HepG2 (cell line): ENCODE data around the gene NOTUM. TPM values are rescaled to one million over a fixed set of nuclear protein-coding genes. Genes with fewer than 3 reads are reported as not detected.

ENCODE experiments used
- AHR ChIP-seq: IDR thresholded peaks from 2 replicates; pipeline ENCODE4 v1.6.1; 2018; ENCODE audit warnings: missing genetic modification reagents, missing compliant biosample characterization
- CHD2 ChIP-seq: IDR thresholded peaks from 2 replicates; pipeline ENCODE4 v1.6.1; 2011; ENCODE audit warnings: low read depth, low read length, improper control_type of control experiment
- HOXA9 ChIP-seq: sonication (generic); formaldehyde crosslinking; IDR thresholded peaks from 2 replicates; pipeline ENCODE4 v1.8.1; 2022; ENCODE audit warnings: missing genetic modification reagents, mild to moderate bottlenecking, moderate library complexity, borderline replicate concordance
- ISL2 ChIP-seq: sonication (generic); formaldehyde crosslinking; IDR thresholded peaks from 2 replicates; pipeline ENCODE4 v1.5.0; 2020; ENCODE audit warnings: missing genetic modification reagents
- JUND ChIP-seq: sonication (generic); formaldehyde crosslinking; IDR thresholded peaks from 2 replicates; pipeline ENCODE4 v1.8.0; 2022; ENCODE audit warnings: mild to moderate bottlenecking, missing genetic modification reagents
- MAZ ChIP-seq, 2 experiments: sonication (generic) in 1 of 2; formaldehyde crosslinking in 1 of 2; IDR thresholded peaks; 2 replicates each; pipeline versions ENCODE4 v1.5.0 to v1.6.1; 2012 to 2020; ENCODE audit warnings: low read depth in 2 of 2, mild to moderate bottlenecking in 2 of 2, borderline replicate concordance in 1 of 2, improper control_type of control experiment in 1 of 2, low read length in 1 of 2, missing genetic modification reagents in 1 of 2, moderate library complexity in 1 of 2
- NCOR1 ChIP-seq: fragments of 200-600 bp; sonication (generic); IDR thresholded peaks from 2 replicates; pipeline ENCODE4 v1.7.0; 2017; ENCODE audit warnings: antibody characterized with exemption, low read length, borderline replicate concordance
- TCF12 ChIP-seq, 2 experiments: fragments of 450-650 bp in 1 of 2; sonication (generic) in 1 of 2; formaldehyde crosslinking in 1 of 2; IDR thresholded peaks; 2 replicates each; pipeline versions ENCODE4 v1.6.1 to v1.8.0; 2017 to 2022; ENCODE audit warnings: antibody characterized with exemption in 1 of 2, mild to moderate bottlenecking in 1 of 2, missing genetic modification reagents in 1 of 2, moderate library complexity in 1 of 2
- ZNF260 ChIP-seq: sonication (generic); formaldehyde crosslinking; IDR thresholded peaks from 2 replicates; pipeline ENCODE4 v1.4.0; 2020; ENCODE audit warnings: missing genetic modification reagents, low read depth, mild to moderate bottlenecking, borderline replicate concordance
- ZNF441 ChIP-seq: sonication (generic); formaldehyde crosslinking; IDR thresholded peaks from 2 replicates; pipeline ENCODE4 v1.7.0; 2021; ENCODE audit warnings: missing genetic modification reagents, borderline replicate concordance
- polyA plus RNA-seq, 8 experiments: library from polyadenylated mRNA; depleted of rRNA in 3 of 8; stranded (reverse) in 7 of 8; unstranded in 1 of 8; fragments of >200 nt; fragmentation: Illumina TruSeq in 4 of 8; extraction: Trizol in 4 of 8; gene quantifications; 2 replicates each; pipeline versions ENCODE4 v1.2.1 to v1.2.3, GENCODE V29; 2011 to 2016; ENCODE audit warnings: low read depth in 4 of 8, missing spikeins in 1 of 8, mixed read lengths in 1 of 8; ENCODE audit not compliant: insufficient read depth in 1 of 8
- total RNA-seq, 5 experiments: library from RNA; depleted of rRNA; stranded (reverse); fragments of >200 nt; fragmentation: Illumina TruSeq; extraction: Trizol; gene quantifications; 2 replicates each; pipeline ENCODE4 v1.2.3, GENCODE V29; 2016; ENCODE audit warnings: low read depth in 1 of 5
- TF ChIP-seq, protein P1 (sequence below): sonication (generic); formaldehyde crosslinking; IDR thresholded peaks from 2 replicates; pipeline ENCODE4 v1.4.0; 2020; ENCODE audit warnings: missing genetic modification reagents, borderline replicate concordance
- TF ChIP-seq, protein P2 (sequence below): fragments of 450-650 bp; IDR thresholded peaks from 2 replicates; pipeline ENCODE4 v1.6.1; 2016
- TF ChIP-seq, protein P3 (sequence below): sonication (generic); formaldehyde crosslinking; conservative IDR thresholded peaks from 2 replicates; pipeline ENCODE4 v1.4.0; 2020; ENCODE audit warnings: missing genetic modification reagents
- TF ChIP-seq, protein P4 (sequence below): sonication (generic); formaldehyde crosslinking; IDR thresholded peaks from 2 replicates; pipeline ENCODE4 v1.4.0; 2020; ENCODE audit warnings: missing genetic modification reagents
- TF ChIP-seq, protein P5 (sequence below): sonication (generic); formaldehyde crosslinking; IDR thresholded peaks from 2 replicates; pipeline ENCODE4 v1.8.1; 2023; ENCODE audit warnings: mild to moderate bottlenecking, inconsistent platforms, moderate library complexity, missing genetic modification reagents, borderline replicate concordance
- TF ChIP-seq, protein P6 (sequence below): sonication (generic); IDR thresholded peaks from 2 replicates; pipeline ENCODE4 v1.6.1; 2016; ENCODE audit warnings: low read depth, borderline replicate concordance

Gene NOTUM
- total and polyA plus RNA-seq, 2 of the 13 experiments (the other 11 are each of a cell fraction or from before 2014, with no cell fraction given), result 150 to 160 TPM

DNA sequence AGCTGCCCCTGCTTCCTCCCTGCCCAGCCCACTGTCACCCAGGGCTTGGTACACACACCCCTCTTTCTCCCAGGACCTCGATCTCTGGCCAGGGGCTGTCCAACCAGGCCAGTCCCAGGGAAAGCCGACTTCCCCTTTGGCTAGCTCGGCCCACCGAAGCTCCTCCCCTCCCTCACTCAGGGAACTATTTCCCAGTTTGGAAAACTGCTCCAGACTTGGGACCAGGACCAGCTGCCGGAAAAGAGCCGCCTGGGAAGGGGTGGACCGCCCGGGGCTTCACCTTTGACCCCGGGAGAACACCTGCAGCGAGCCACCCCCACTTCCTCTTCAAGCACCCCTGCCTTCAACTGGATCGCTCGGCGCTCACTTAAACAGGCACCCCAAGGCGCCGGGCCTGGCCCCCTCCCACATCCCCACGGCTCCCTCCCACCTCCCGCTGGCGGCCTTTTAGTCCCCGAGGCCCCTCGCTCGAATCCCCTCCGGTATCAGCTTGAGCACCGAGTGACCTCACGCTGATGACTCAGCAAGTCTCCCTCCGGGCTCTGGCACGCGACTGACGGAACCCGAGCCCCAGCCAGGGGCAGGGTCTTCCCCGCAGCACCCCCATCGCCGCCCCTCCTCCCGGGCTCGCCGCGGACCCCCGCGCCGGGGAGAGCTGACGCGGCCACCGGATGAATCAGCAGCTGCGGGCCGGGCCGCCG is 34.4 kb downstream of the NOTUM start (continued):
- TF ChIP-seq, protein P1, sequence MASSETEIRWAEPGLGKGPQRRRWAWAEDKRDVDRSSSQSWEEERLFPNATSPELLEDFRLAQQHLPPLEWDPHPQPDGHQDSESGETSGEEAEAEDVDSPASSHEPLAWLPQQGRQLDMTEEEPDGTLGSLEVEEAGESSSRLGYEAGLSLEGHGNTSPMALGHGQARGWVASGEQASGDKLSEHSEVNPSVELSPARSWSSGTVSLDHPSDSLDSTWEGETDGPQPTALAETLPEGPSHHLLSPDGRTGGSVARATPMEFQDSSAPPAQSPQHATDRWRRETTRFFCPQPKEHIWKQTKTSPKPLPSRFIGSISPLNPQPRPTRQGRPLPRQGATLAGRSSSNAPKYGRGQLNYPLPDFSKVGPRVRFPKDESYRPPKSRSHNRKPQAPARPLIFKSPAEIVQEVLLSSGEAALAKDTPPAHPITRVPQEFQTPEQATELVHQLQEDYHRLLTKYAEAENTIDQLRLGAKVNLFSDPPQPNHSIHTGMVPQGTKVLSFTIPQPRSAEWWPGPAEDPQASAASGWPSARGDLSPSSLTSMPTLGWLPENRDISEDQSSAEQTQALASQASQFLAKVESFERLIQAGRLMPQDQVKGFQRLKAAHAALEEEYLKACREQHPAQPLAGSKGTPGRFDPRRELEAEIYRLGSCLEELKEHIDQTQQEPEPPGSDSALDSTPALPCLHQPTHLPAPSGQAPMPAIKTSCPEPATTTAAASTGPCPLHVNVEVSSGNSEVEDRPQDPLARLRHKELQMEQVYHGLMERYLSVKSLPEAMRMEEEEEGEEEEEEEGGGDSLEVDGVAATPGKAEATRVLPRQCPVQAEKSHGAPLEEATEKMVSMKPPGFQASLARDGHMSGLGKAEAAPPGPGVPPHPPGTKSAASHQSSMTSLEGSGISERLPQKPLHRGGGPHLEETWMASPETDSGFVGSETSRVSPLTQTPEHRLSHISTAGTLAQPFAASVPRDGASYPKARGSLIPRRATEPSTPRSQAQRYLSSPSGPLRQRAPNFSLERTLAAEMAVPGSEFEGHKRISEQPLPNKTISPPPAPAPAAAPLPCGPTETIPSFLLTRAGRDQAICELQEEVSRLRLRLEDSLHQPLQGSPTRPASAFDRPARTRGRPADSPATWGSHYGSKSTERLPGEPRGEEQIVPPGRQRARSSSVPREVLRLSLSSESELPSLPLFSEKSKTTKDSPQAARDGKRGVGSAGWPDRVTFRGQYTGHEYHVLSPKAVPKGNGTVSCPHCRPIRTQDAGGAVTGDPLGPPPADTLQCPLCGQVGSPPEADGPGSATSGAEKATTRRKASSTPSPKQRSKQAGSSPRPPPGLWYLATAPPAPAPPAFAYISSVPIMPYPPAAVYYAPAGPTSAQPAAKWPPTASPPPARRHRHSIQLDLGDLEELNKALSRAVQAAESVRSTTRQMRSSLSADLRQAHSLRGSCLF (CRISPR knock-in tag), result no peak
- no peak for TF ChIP-seq HOXA9
- TF ChIP-seq, protein P2, sequence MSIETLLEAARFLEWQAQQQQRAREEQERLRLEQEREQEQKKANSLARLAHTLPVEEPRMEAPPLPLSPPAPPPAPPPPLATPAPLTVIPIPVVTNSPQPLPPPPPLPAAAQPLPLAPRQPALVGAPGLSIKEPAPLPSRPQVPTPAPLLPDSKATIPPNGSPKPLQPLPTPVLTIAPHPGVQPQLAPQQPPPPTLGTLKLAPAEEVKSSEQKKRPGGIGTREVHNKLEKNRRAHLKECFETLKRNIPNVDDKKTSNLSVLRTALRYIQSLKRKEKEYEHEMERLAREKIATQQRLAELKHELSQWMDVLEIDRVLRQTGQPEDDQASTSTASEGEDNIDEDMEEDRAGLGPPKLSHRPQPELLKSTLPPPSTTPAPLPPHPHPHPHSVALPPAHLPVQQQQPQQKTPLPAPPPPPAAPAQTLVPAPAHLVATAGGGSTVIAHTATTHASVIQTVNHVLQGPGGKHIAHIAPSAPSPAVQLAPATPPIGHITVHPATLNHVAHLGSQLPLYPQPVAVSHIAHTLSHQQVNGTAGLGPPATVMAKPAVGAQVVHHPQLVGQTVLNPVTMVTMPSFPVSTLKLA, result peak; percentile 38; the same call in 1 of the 2 replicates
- no peak for TF ChIP-seq ZNF260 (CRISPR knock-in tag)
- peak; percentile 40; the same call in 1 of the 2 replicates for TF ChIP-seq NCOR1
- TF ChIP-seq, protein P3, sequence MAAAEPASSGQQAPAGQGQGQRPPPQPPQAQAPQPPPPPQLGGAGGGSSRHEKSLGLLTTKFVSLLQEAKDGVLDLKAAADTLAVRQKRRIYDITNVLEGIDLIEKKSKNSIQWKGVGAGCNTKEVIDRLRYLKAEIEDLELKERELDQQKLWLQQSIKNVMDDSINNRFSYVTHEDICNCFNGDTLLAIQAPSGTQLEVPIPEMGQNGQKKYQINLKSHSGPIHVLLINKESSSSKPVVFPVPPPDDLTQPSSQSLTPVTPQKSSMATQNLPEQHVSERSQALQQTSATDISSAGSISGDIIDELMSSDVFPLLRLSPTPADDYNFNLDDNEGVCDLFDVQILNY (CRISPR knock-in tag), result no peak
- TF ChIP-seq ISL2 (CRISPR knock-in tag), result no peak
- TF ChIP-seq JUND (CRISPR knock-in tag), result 0 out of 2 replicates have a peak, but pooled peaks have one; percentile 0
- no peak for TF ChIP-seq TCF12 (IDR thresholded peaks at IDR 0.05)
- TF ChIP-seq TCF12 (CRISPR knock-in tag; IDR thresholded peaks at IDR 0.05), result no peak
- TF ChIP-seq, protein P4, sequence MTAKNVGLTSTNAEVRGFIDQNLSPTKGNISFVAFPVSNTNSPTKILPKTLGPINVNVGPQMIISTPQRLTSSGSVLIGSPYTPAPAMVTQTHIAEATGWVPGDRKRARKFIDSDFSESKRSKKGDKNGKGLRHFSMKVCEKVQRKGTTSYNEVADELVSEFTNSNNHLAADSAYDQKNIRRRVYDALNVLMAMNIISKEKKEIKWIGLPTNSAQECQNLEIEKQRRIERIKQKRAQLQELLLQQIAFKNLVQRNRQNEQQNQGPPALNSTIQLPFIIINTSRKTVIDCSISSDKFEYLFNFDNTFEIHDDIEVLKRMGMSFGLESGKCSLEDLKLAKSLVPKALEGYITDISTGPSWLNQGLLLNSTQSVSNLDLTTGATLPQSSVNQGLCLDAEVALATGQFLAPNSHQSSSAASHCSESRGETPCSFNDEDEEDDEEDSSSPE (CRISPR knock-in tag), result 0 out of 2 replicates have a peak, but pooled peaks have one; percentile 39
- TF ChIP-seq CHD2, result peak; percentile 13; the same call in 1 of the 2 replicates
- peak; percentile 59; the same call in 1 of the 2 replicates for TF ChIP-seq MAZ (IDR thresholded peaks at IDR 0.05; ENCODE audit: borderline replicate concordance, low read depth, low read length)
- TF ChIP-seq MAZ (CRISPR knock-in tag; IDR thresholded peaks at IDR 0.05; ENCODE audit: low read depth), result peak; percentile 75
- TF ChIP-seq AHR (CRISPR knock-in tag), result no peak; the same call in 1 of the 2 replicates
- TF ChIP-seq, protein P5, sequence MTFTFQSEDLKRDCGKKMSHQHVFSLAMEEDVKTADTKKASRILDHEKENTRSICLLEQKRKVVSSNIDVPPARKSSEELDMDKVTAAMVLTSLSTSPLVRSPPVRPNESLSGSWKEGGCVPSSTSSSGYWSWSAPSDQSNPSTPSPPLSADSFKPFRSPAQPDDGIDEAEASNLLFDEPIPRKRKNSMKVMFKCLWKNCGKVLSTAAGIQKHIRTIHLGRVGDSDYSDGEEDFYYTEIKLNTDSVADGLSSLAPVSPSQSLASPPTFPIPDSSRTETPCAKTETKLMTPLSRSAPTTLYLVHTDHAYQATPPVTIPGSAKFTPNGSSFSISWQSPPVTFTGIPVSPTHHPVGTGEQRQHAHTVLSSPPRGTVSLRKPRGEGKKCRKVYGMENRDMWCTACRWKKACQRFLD (CRISPR knock-in tag), result 0 out of 2 replicates have a peak, but pooled peaks have one; percentile 4
- no peak; the same call in 1 of the 2 replicates for TF ChIP-seq ZNF441
- TF ChIP-seq, protein P6, sequence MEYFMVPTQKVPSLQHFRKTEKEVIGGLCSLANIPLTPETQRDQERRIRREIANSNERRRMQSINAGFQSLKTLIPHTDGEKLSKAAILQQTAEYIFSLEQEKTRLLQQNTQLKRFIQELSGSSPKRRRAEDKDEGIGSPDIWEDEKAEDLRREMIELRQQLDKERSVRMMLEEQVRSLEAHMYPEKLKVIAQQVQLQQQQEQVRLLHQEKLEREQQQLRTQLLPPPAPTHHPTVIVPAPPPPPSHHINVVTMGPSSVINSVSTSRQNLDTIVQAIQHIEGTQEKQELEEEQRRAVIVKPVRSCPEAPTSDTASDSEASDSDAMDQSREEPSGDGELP, result peak; percentile 98
